ENCODE data around the gene CD44.

CD44 gene

DNA sequence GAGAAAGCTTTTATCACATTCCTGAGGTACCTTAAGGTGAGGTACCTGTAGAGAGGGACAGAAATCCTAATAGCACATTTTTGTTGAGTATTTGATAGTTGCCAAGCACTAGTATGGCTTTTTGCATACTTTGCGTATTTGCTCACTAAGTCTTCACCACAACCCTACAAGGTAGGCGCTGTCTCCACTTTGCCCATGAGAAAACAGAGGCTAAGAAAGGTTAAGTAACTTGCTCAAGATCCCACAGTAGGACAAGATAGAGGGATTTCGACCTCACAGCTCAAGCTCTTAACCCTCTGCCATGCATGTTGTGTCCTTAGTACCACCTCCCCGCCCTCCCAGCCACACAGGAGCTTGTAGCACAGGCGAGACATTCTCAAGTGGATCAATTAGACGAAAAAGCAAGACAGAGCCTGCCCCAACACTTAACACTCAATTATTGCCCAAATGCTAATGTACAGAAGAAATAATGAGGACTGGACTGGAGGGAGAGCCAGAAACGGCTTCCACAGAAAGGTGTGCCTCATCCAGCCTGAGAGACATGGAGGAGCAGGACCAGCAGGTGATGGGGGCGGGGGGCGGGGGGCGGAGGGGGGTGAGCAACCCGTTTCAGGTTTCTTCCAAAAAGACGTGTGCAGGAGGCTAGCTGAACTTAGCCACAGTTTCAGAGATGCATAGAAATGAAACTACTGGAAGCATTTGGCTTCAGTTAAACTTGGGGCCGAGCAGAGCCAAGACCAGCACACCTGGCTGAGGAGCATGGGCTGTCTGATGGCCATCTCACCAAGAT is 26.7 kb upstream of the CD44 start:
- Histone ChIP-seq H3K4me3 (ENCODE audit: insufficient read depth, low read length, poor library complexity, severe bottlenecking) (no peak overlapping the region), H3K9me2 (replicated peaks; ENCODE audit: insufficient read depth, low read length) (no peaks in the 10 kb centered on the region), H3K79me2 (ENCODE audit: insufficient read depth, low read length) (no peaks in the 10 kb centered on the region), H3K9ac (ENCODE audit: low read length) (no peak overlapping the region), H3K36me3 (ENCODE audit: low read length) (no peaks in the 10 kb centered on the region), H4K20me1 (ENCODE audit: low read depth, low read length) (no peaks in the 10 kb centered on the region), H3K27ac (ENCODE audit: low read depth, low read length) (no peak overlapping the region), H3K4me2 (ENCODE audit: low read depth, low read length, poor library complexity, severe bottlenecking) (no peak overlapping the region), H2AFZ (ENCODE audit: low read depth, low read length, severe bottlenecking) (no peak overlapping the region), H3F3A (ENCODE audit: insufficient read depth) (no peaks in the 10 kb centered on the region), H3K9me3 (ENCODE audit: insufficient read depth, low read length) (no peaks in the 10 kb centered on the region), H3K27me3 (ENCODE audit: low read length) (no peaks in the 10 kb centered on the region)
- TF ChIP-seq EZH2phosphoT487 (conservative IDR thresholded peaks at IDR 0.05; ENCODE audit: low read length) (no peak), CTCF (IDR thresholded peaks at IDR 0.05; ENCODE audit: insufficient read depth, low read length, poor library complexity, severe bottlenecking) (no peak)

- Histone ChIP-seq H3K79me2 (ENCODE audit: insufficient read depth, low read length) (no peaks in the 10 kb centered on the region), H3K4me3 (ENCODE audit: insufficient read depth, low read length, poor library complexity, severe bottlenecking) (no peak overlapping the region), H3K9ac (ENCODE audit: low read length) (no peak overlapping the region), H4K20me1 (ENCODE audit: low read depth, low read length) (no peaks in the 10 kb centered on the region), H3K9me3 (ENCODE audit: insufficient read depth, low read length) (no peaks in the 10 kb centered on the region), H3K9me2 (replicated peaks; ENCODE audit: insufficient read depth, low read length) (no peaks in the 10 kb centered on the region), H2AFZ (ENCODE audit: low read depth, low read length, severe bottlenecking) (no peak overlapping the region), H3K4me2 (ENCODE audit: low read depth, low read length, poor library complexity, severe bottlenecking) (no peak overlapping the region), H3K27ac (ENCODE audit: low read depth, low read length) (no peak overlapping the region), H3K36me3 (ENCODE audit: low read length) (no peaks in the 10 kb centered on the region), H3F3A (ENCODE audit: insufficient read depth) (no peaks in the 10 kb centered on the region), H3K27me3 (ENCODE audit: low read length) (no peaks in the 10 kb centered on the region)
- TF ChIP-seq EZH2phosphoT487 (conservative IDR thresholded peaks at IDR 0.05; ENCODE audit: low read length), result no peak
- TF ChIP-seq CTCF (IDR thresholded peaks at IDR 0.05; ENCODE audit: insufficient read depth, low read length, poor library complexity, severe bottlenecking), result no peak
These were observed 26.2 kb upstream of the CD44 start for GRCh38 chr11:35112846-35113105.

DNA sequence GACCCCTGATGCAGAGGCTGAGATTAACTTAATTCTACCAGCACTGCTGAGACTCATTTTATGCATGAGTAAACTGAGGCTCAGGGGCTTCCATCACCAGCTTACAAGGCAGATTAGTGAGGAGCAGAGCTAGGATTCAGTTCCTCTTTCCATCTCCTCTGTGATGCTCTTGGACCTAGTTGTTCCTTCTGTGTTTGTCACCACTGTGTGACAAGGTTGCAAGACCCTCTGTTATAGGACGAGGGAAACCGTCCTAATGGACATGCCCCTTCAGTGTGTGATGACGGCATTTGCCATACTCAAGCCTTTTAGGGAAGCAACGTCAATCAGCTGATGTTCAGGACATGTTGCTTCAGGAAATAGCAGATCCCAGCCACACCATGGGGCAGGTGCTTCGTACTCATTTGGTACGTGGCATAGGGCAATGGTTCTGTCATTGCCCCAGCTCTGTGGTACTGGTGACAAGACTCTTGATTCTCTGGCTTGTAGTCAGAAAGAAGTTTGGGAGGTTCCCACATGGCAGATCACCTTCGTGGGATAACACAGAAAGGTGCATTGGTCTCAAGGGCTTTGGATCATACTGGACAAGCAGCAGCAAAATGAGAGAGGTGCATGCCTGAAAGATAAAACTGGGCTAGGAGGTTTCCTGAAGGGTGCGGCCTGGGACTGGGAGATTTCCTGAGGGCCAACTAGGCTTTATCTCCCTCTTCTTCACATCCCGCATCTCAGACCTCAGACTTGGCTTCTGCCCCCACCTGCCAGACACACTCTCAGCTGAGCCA is 23.9 kb upstream of the CD44 start:
- H3K27ac ChIP-seq (ENCODE audit: low read depth, low read length), result no peak overlapping the region

More for the DNA sequence above, 23.9 kb upstream of the CD44 start:
- H3K4me3 ChIP-seq (ENCODE audit: insufficient read depth, low read length, poor library complexity, severe bottlenecking), result no peak overlapping the region
- H3K79me2 ChIP-seq (ENCODE audit: insufficient read depth, low read length), result no peaks in the 10 kb centered on the region
- no peaks in the 10 kb centered on the region for H4K20me1 ChIP-seq (ENCODE audit: low read depth, low read length)
- H3K36me3 ChIP-seq (ENCODE audit: low read length), result no peaks in the 10 kb centered on the region
- no peak overlapping the region for H2AFZ ChIP-seq (ENCODE audit: low read depth, low read length, severe bottlenecking)
- H3K9ac ChIP-seq (ENCODE audit: low read length), result no peak overlapping the region
- H3K9me2 ChIP-seq (replicated peaks; ENCODE audit: insufficient read depth, low read length), result no peaks in the 10 kb centered on the region
- TF ChIP-seq CTCF (IDR thresholded peaks at IDR 0.05; ENCODE audit: insufficient read depth, low read length, poor library complexity, severe bottlenecking), result no peak
- no peak for TF ChIP-seq EZH2phosphoT487 (conservative IDR thresholded peaks at IDR 0.05; ENCODE audit: low read length)
- no peaks in the 10 kb centered on the region for H3F3A ChIP-seq (ENCODE audit: insufficient read depth)
- no peaks in the 10 kb centered on the region for H3K9me3 ChIP-seq (ENCODE audit: insufficient read depth, low read length)
- H3K4me2 ChIP-seq (ENCODE audit: low read depth, low read length, poor library complexity, severe bottlenecking), result no peak overlapping the region
- H3K27me3 ChIP-seq (ENCODE audit: low read length), result no peaks in the 10 kb centered on the region

All from SU-DHL-6 (cell line).